Peyer's patch (tissue), 4 donors: ENCODE data around the gene PIGU. TPM values are rescaled to one million over a fixed set of nuclear protein-coding genes. Genes with fewer than 3 reads are reported as not detected.

Experiments
- DNase-seq, 3 donors: peaks; one replicate each; pipeline ENCODE4 v3.0.0-alpha.2; 2017 to 2019
- H3K27ac ChIP-seq, 4 donors: fragments of 200-600 bp; sonication (generic); one replicate each; pipeline ENCODE4 v1.5.1; 2016 to 2019
- H3K27me3 ChIP-seq, 2 donors: fragments of 200-600 bp; sonication (generic); one replicate each; pipeline ENCODE4 v1.5.1; 2019
- H3K36me3 ChIP-seq, 3 donors: fragments of 200-600 bp; sonication (generic); one replicate each; pipeline ENCODE4 v1.5.1; 2016 to 2019
- H3K4me1 ChIP-seq, 4 donors: fragments of 200-600 bp; sonication (generic); one replicate each; pipeline ENCODE4 v1.5.1; 2016 to 2019
- H3K4me3 ChIP-seq, 4 donors: fragments of 200-600 bp; sonication (generic); 1 replicate in 3 of 4; 2 replicates in 1 of 4; pipeline ENCODE4 v1.5.1; 2016 to 2019; ENCODE audit warnings: mild to moderate bottlenecking in 1 of 4
- H3K9me3 ChIP-seq, 4 donors: fragments of 200-600 bp; sonication (generic); one replicate each; pipeline ENCODE4 v1.5.1; 2016 to 2019; ENCODE audit warnings: mild to moderate bottlenecking in 1 of 4
- CTCF ChIP-seq, 6 experiments: fragments of 450-650 bp in 4 of 6; fragments of 200-600 bp in 2 of 6; sonication (generic) in 1 of 6; IDR thresholded peaks; one replicate each; pipeline ENCODE4 v1.5.1; 2017 to 2019; ENCODE audit warnings: antibody characterized with exemption in 6 of 6, mild to moderate bottlenecking in 3 of 6, moderate library complexity in 1 of 6
- POLR2A ChIP-seq, 2 donors: fragments of 450-650 bp; IDR thresholded peaks; one replicate each; pipeline ENCODE4 v1.5.1; 2017; ENCODE audit warnings: antibody characterized with exemption in 2 of 2, mild to moderate bottlenecking in 2 of 2, moderate library complexity in 2 of 2
- total RNA-seq, 4 donors: library from RNA; depleted of rRNA; stranded (reverse); fragments of >200 nt; gene quantifications; one replicate each; pipeline ENCODE4 v1.1.0, GENCODE V29; 2016

Gene PIGU
- total RNA-seq, 4 donors from 2014 or later, result 6.6 to 29.5 (median 18.4) TPM

- Histone ChIP-seq H3K9me3 (no peaks in the 10 kb centered on the region), H3K36me3 (peaks cover 0 to 60% (median 0%) of the 10 kb centered on the region in 3 donors), H3K4me3 (no peak overlapping the region), H3K4me1 (peaks cover 0 to 13% (median 0%) of the 10 kb centered on the region in 4 donors), H3K27ac (no peak overlapping the region), H3K27me3 (no peaks in the 10 kb centered on the region)
- TF ChIP-seq CTCF (IDR thresholded peaks at IDR 0.05) (no peak), POLR2A (IDR thresholded peaks at IDR 0.05) (no peak)
- no peak for DNase-seq
These were observed 136.2 kb downstream of the PIGU start for GRCh38 chr20:34540596-34541263.

- no peak overlapping the region for H3K4me3 ChIP-seq
- H3K27me3 ChIP-seq, result no peaks in the 10 kb centered on the region
- peaks cover 0 to 70% (median 0%) of the 10 kb centered on the region in 3 donors for H3K36me3 ChIP-seq
- no peaks in the 10 kb centered on the region for H3K9me3 ChIP-seq
- peaks cover 0 to 12% (median 0%) of the 10 kb centered on the region in 4 donors for H3K4me1 ChIP-seq
- no peak overlapping the region for H3K27ac ChIP-seq
- DNase-seq, result no peak
- TF ChIP-seq CTCF (IDR thresholded peaks at IDR 0.05) (no peak), POLR2A (IDR thresholded peaks at IDR 0.05) (no peak)
These were observed 137.1 kb downstream of the PIGU start for GRCh38 chr20:34539756-34540155.

- TF ChIP-seq POLR2A (IDR thresholded peaks at IDR 0.05) (no peak), CTCF (IDR thresholded peaks at IDR 0.05) (peak; percentile 57 to 73 (median 68))
- Histone ChIP-seq H3K27me3 (no peaks in the 10 kb centered on the region), H3K9me3 (no peaks in the 10 kb centered on the region), H3K27ac (no peak overlapping the region), H3K4me3 (no peak overlapping the region), H3K4me1 (peaks cover 0 to 2% (median 0%) of the 10 kb centered on the region in 4 donors), H3K36me3 (peaks cover 0 to 81% (median 0%) of the 10 kb centered on the region in 3 donors)
- peak in 2 of 3 donors; percentile 51 to 82 for DNase-seq
These were observed 138.2 kb downstream of the PIGU start for GRCh38 chr20:34538671-34539123.

- no peaks in the 10 kb centered on the region for H3K4me1 ChIP-seq
- peaks cover 0 to 91% (median 0%) of the 10 kb centered on the region in 3 donors for H3K36me3 ChIP-seq
- no peak for DNase-seq
- no peak overlapping the region for H3K4me3 ChIP-seq
- H3K27ac ChIP-seq, result no peak overlapping the region
- TF ChIP-seq POLR2A (IDR thresholded peaks at IDR 0.05) (no peak), CTCF (IDR thresholded peaks at IDR 0.05) (no peak)
- H3K9me3 ChIP-seq, result no peaks in the 10 kb centered on the region
- no peaks in the 10 kb centered on the region for H3K27me3 ChIP-seq
These were observed 139.2 kb downstream of the PIGU start for GRCh38 chr20:34537651-34538050.

GRCh38 chr20:34536798-34537394 is 140.0 kb downstream of the PIGU start:
- TF ChIP-seq CTCF (IDR thresholded peaks at IDR 0.05) (peak in 4 of 6 experiments; percentile 26 to 40 (median 34)), POLR2A (IDR thresholded peaks at IDR 0.05) (no peak)
- Histone ChIP-seq H3K27ac (no peak overlapping the region), H3K27me3 (no peaks in the 10 kb centered on the region), H3K4me3 (no peak overlapping the region), H3K4me1 (no peaks in the 10 kb centered on the region), H3K9me3 (no peaks in the 10 kb centered on the region), H3K36me3 (peaks cover 0 to 92% (median 0%) of the 10 kb centered on the region in 3 donors)
- peak in 2 of 3 donors; percentile 35 to 69 for DNase-seq
